Measurements from ENCODE around the gene TBCE.
A peak's percentile ranks its signal among the peaks of the same experiment; 100 is the strongest.

The TBCE gene

GRCh38 chr1:235367000-235367908, at the start of gene TBCE:
Gene TBCE (plus strand): TSS chr1:235367427. CDS start chr1:235380050, 12,623 bp downstream.
- no peak for TF ChIP-seq EZH2phosphoT487 (conservative IDR thresholded peaks at IDR 0.05; ENCODE audit: low read length)
- TF ChIP-seq CTCF (IDR thresholded peaks at IDR 0.05; ENCODE audit: insufficient read depth, low read length, poor library complexity, severe bottlenecking): no peak
- Histone ChIP-seq H3K27ac (ENCODE audit: low read depth, low read length) (0 out of 2 replicates have a peak within 1 kb of the TSS, but pooled peaks have one; percentile 26), H3K4me2 (ENCODE audit: low read depth, low read length, poor library complexity, severe bottlenecking) (peak within 1 kb of the TSS; percentile 89), H3K9me3 (ENCODE audit: insufficient read depth, low read length) (no peaks in the 10 kb centered on the region), H3K9me2 (replicated peaks; ENCODE audit: insufficient read depth, low read length) (no peaks in the 10 kb centered on the region), H3K27me3 (ENCODE audit: low read length) (no peaks in the 10 kb centered on the region), H3K4me3 (ENCODE audit: insufficient read depth, low read length, poor library complexity, severe bottlenecking) (peak within 1 kb of the TSS; percentile 89), H3K79me2 (ENCODE audit: insufficient read depth, low read length) (peaks cover 27% of the 10 kb centered on the region), H3F3A (ENCODE audit: insufficient read depth) (no peaks in the 10 kb centered on the region), H2AFZ (ENCODE audit: low read depth, low read length, severe bottlenecking) (peak within 1 kb of the TSS; percentile 90), H4K20me1 (ENCODE audit: low read depth, low read length) (no peaks in the 10 kb centered on the region), H3K9ac (ENCODE audit: low read length) (peak within 1 kb of the TSS; percentile 70), H3K36me3 (ENCODE audit: low read length) (no peaks in the 10 kb centered on the region)

GRCh38 chr1:235319255-235319654, 48.0 kb upstream of the TBCE start:
- Histone ChIP-seq H3K36me3 (ENCODE audit: low read length) (no peaks in the 10 kb centered on the region; the same call in 1 of the 2 replicates), H4K20me1 (ENCODE audit: low read depth, low read length) (peaks cover 27% of the 10 kb centered on the region), H3K9ac (ENCODE audit: low read length) (no peak overlapping the region), H3F3A (ENCODE audit: insufficient read depth) (peaks cover 10% of the 10 kb centered on the region; the same call in 1 of the 2 replicates), H3K9me3 (ENCODE audit: insufficient read depth, low read length) (no peaks in the 10 kb centered on the region), H2AFZ (ENCODE audit: low read depth, low read length, severe bottlenecking) (no peak overlapping the region), H3K4me2 (ENCODE audit: low read depth, low read length, poor library complexity, severe bottlenecking) (no peak overlapping the region), H3K27me3 (ENCODE audit: low read length) (no peaks in the 10 kb centered on the region), H3K4me3 (ENCODE audit: insufficient read depth, low read length, poor library complexity, severe bottlenecking) (no peak overlapping the region), H3K79me2 (ENCODE audit: insufficient read depth, low read length) (peaks cover 98% of the 10 kb centered on the region), H3K9me2 (replicated peaks; ENCODE audit: insufficient read depth, low read length) (no peaks in the 10 kb centered on the region), H3K27ac (ENCODE audit: low read depth, low read length) (no peak overlapping the region)
- TF ChIP-seq EZH2phosphoT487 (conservative IDR thresholded peaks at IDR 0.05; ENCODE audit: low read length) (no peak), CTCF (IDR thresholded peaks at IDR 0.05; ENCODE audit: insufficient read depth, low read length, poor library complexity, severe bottlenecking) (no peak)

- Histone ChIP-seq H3K27me3 (ENCODE audit: low read length) (no peaks in the 10 kb centered on the region), H3K9me2 (replicated peaks; ENCODE audit: insufficient read depth, low read length) (no peaks in the 10 kb centered on the region), H3K9ac (ENCODE audit: low read length) (no peak overlapping the region), H4K20me1 (ENCODE audit: low read depth, low read length) (peaks cover 26% of the 10 kb centered on the region), H3K27ac (ENCODE audit: low read depth, low read length) (no peak overlapping the region), H2AFZ (ENCODE audit: low read depth, low read length, severe bottlenecking) (no peak overlapping the region), H3K4me2 (ENCODE audit: low read depth, low read length, poor library complexity, severe bottlenecking) (no peak overlapping the region), H3F3A (ENCODE audit: insufficient read depth) (peaks cover 18% of the 10 kb centered on the region), H3K36me3 (ENCODE audit: low read length) (no peaks in the 10 kb centered on the region; the same call in 1 of the 2 replicates), H3K79me2 (ENCODE audit: insufficient read depth, low read length) (peaks cover 99% of the 10 kb centered on the region), H3K9me3 (ENCODE audit: insufficient read depth, low read length) (no peaks in the 10 kb centered on the region), H3K4me3 (ENCODE audit: insufficient read depth, low read length, poor library complexity, severe bottlenecking) (no peak overlapping the region)
- no peak for TF ChIP-seq EZH2phosphoT487 (conservative IDR thresholded peaks at IDR 0.05; ENCODE audit: low read length)
- TF ChIP-seq CTCF (IDR thresholded peaks at IDR 0.05; ENCODE audit: insufficient read depth, low read length, poor library complexity, severe bottlenecking): no peak
Observed at GRCh38 chr1:235320521-235321179, 46.6 kb upstream of the TBCE start.
